ENCODE results near the gene SSH3. TPM values are rescaled to one million over a fixed set of nuclear protein-coding genes. Genes with fewer than 3 reads are reported as not detected.
A peak's percentile ranks its signal among the peaks of the same experiment; 100 is the strongest.

Gene SSH3
- total and polyA plus RNA-seq, 4 experiments from 2014 or later, result 0.79 to 26.3 (median 14.5) TPM

GRCh38 chr11:67306769-67307544 lies 3.6 kb downstream of the SSH3 start:
- no peak for DNase-seq
- intact Hi-C loops (cut with micrococcal nuclease), result no loop called here
- Histone ChIP-seq H3K9me3 (ENCODE audit: control insufficient read depth in 1 of 2, low read length in 2 of 2) (no peaks in the 10 kb centered on the region), H3K27me3 (ENCODE audit: insufficient read depth, low read length) (no peaks in the 10 kb centered on the region), H3K4me1 (ENCODE audit: insufficient read depth, low read length) (peaks cover 29% of the 10 kb centered on the region), H3K4me3 (ENCODE audit: low read length in 2 of 2) (no peak overlapping the region), H3K27ac (ENCODE audit: low read depth, low read length) (no peak overlapping the region), H3K36me3 (ENCODE audit: insufficient read depth, low read length) (no peaks in the 10 kb centered on the region)
- Mint-ChIP-seq H3K4me1 (peaks cover 6 to 37% (median 21%) of the 10 kb centered on the region in 4 donors), H3K27me3 (no peaks in the 10 kb centered on the region), H3K9me3 (no peaks in the 10 kb centered on the region), H3K4me3 (no peak overlapping the region), H3K27ac (no peak overlapping the region), H3K36me3 (peaks cover 0 to 3% of the 10 kb centered on the region in 2 donors)
- ChIA-PET CTCF (ENCODE audit: partially characterized antibody) (no interaction called here), POLR2A (ENCODE audit: partially characterized antibody) (interaction anchor here (1.0 to 14.6 kb wide), 5 partner anchors 10 to 23 kb away, joined by 3 to 196 read pairs (median 3); partner anchors contain the start of gene ANKRD13D)

GRCh38 chr11:67307545-67308001 lies 4.2 kb downstream of the SSH3 start:
- ChIA-PET POLR2A (ENCODE audit: partially characterized antibody) (interaction anchor here (1.1 to 14.6 kb wide), 4 partner anchors 10 to 24 kb away, joined by 3 to 196 read pairs (median 4); partner anchors contain the start of gene ANKRD13D), CTCF (ENCODE audit: partially characterized antibody) (interaction anchor here (1.0 to 1.1 kb wide), 2 partner anchors 30 to 49 kb away, joined by 3 to 4 read pairs; no protein-coding TSS in a partner anchor)
- intact Hi-C loops (cut with micrococcal nuclease), result no loop called here
- Histone ChIP-seq H3K27ac (ENCODE audit: low read depth, low read length) (no peak overlapping the region), H3K4me1 (ENCODE audit: insufficient read depth, low read length) (peaks cover 34% of the 10 kb centered on the region), H3K4me3 (ENCODE audit: low read length in 2 of 2) (no peak overlapping the region), H3K36me3 (ENCODE audit: insufficient read depth, low read length) (no peaks in the 10 kb centered on the region), H3K27me3 (ENCODE audit: insufficient read depth, low read length) (no peaks in the 10 kb centered on the region), H3K9me3 (ENCODE audit: control insufficient read depth in 1 of 2, low read length in 2 of 2) (no peaks in the 10 kb centered on the region)
- Mint-ChIP-seq H3K27me3 (no peaks in the 10 kb centered on the region), H3K4me3 (no peak overlapping the region), H3K27ac (peak overlapping the region in 2 of 7 donors; percentile 4 to 42), H3K4me1 (peaks cover 11 to 39% (median 26%) of the 10 kb centered on the region in 4 donors), H3K36me3 (peaks cover 0 to 2% of the 10 kb centered on the region in 2 donors), H3K9me3 (no peaks in the 10 kb centered on the region)
- DNase-seq, result no peak

- DNase-seq, result no peak
- CTCF ChIA-PET (ENCODE audit: partially characterized antibody), result interaction anchor here (0.8 to 1.2 kb wide), 5 partner anchors 9 to 49 kb away, joined by 3 to 4 read pairs (median 3); no protein-coding TSS in a partner anchor
- Histone ChIP-seq H3K4me1 (ENCODE audit: insufficient read depth, low read length) (peaks cover 36% of the 10 kb centered on the region), H3K4me3 (ENCODE audit: low read length in 2 of 2) (no peak overlapping the region), H3K9me3 (ENCODE audit: control insufficient read depth in 1 of 2, low read length in 2 of 2) (no peaks in the 10 kb centered on the region), H3K27ac (ENCODE audit: low read depth, low read length) (no peak overlapping the region), H3K27me3 (ENCODE audit: insufficient read depth, low read length) (no peaks in the 10 kb centered on the region), H3K36me3 (ENCODE audit: insufficient read depth, low read length) (no peaks in the 10 kb centered on the region)
- Mint-ChIP-seq H3K4me3 (no peak overlapping the region), H3K4me1 (peaks cover 16 to 41% (median 33%) of the 10 kb centered on the region in 4 donors), H3K36me3 (peaks cover 0 to 2% of the 10 kb centered on the region in 2 donors), H3K9me3 (no peaks in the 10 kb centered on the region), H3K27me3 (no peaks in the 10 kb centered on the region), H3K27ac (peak overlapping the region in 1 of 7 donors; percentile 17)
- intact Hi-C loops (cut with micrococcal nuclease), result no loop called here
- POLR2A ChIA-PET (ENCODE audit: partially characterized antibody), result interaction anchor here (0.8 to 14.6 kb wide), 4 partner anchors 12 to 31 kb away, joined by 3 to 196 read pairs (median 4); partner anchors contain the start of gene ANKRD13D
These were observed 4.9 kb downstream of the SSH3 start for GRCh38 chr11:67308031-67308866.

GRCh38 chr11:67309166-67309565 lies 5.8 kb downstream of the SSH3 start:
- POLR2A ChIA-PET (ENCODE audit: partially characterized antibody), result interaction anchor here (0.8 to 14.6 kb wide), 3 partner anchors 19 to 42 kb away, joined by 4 to 358 read pairs (median 196); partner anchors contain the start of genes ANKRD13D and GRK2
- no peaks in the 10 kb centered on the region for H3K9me3 ChIP-seq (ENCODE audit: control insufficient read depth in 1 of 2, low read length in 2 of 2)
- no peak overlapping the region for H3K4me3 ChIP-seq (ENCODE audit: low read length in 2 of 2)
- intact Hi-C loops (cut with micrococcal nuclease), result no loop called here
- H3K4me1 Mint-ChIP-seq, result peaks cover 21 to 48% (median 41%) of the 10 kb centered on the region in 4 donors
- no peaks in the 10 kb centered on the region for H3K9me3 Mint-ChIP-seq
- H3K36me3 Mint-ChIP-seq, result peaks cover 0 to 2% of the 10 kb centered on the region in 2 donors
- H3K27me3 ChIP-seq (ENCODE audit: insufficient read depth, low read length), result no peaks in the 10 kb centered on the region
- no peak for DNase-seq
- H3K4me1 ChIP-seq (ENCODE audit: insufficient read depth, low read length), result peaks cover 41% of the 10 kb centered on the region
- H3K27me3 Mint-ChIP-seq, result no peaks in the 10 kb centered on the region
- H3K4me3 Mint-ChIP-seq, result no peak overlapping the region
- H3K27ac Mint-ChIP-seq, result peak overlapping the region in 4 of 7 donors; percentile 27 to 87 (median 57)
- no peaks in the 10 kb centered on the region for H3K36me3 ChIP-seq (ENCODE audit: insufficient read depth, low read length)
- CTCF ChIA-PET (ENCODE audit: partially characterized antibody), result interaction anchor here (0.8 to 1.2 kb wide), 4 partner anchors 8 to 47 kb away, joined by 3 to 4 read pairs (median 3); no protein-coding TSS in a partner anchor
- H3K27ac ChIP-seq (ENCODE audit: low read depth, low read length), result no peak overlapping the region

- peaks cover 22 to 47% (median 40%) of the 10 kb centered on the region in 4 donors for H3K4me1 Mint-ChIP-seq
These were observed 6.3 kb downstream of the SSH3 start for GRCh38 chr11:67309661-67310061.

GRCh38 chr11:67310246-67311050 lies 7.1 kb downstream of the SSH3 start:
- POLR2A ChIA-PET (ENCODE audit: partially characterized antibody), result interaction anchor here (1.3 to 14.6 kb wide), 5 partner anchors 7 to 43 kb away, joined by 4 to 358 read pairs (median 184); partner anchors contain the start of genes ANKRD13D, GRK2 and SSH3
- H3K27ac Mint-ChIP-seq, result peak overlapping the region in 6 of 7 donors; percentile 42 to 73 (median 53)
- Histone ChIP-seq H3K36me3 (ENCODE audit: insufficient read depth, low read length) (no peaks in the 10 kb centered on the region), H3K4me3 (ENCODE audit: low read length in 2 of 2) (no peak overlapping the region), H3K4me1 (ENCODE audit: insufficient read depth, low read length) (peaks cover 41% of the 10 kb centered on the region), H3K27ac (ENCODE audit: low read depth, low read length) (no peak overlapping the region), H3K27me3 (ENCODE audit: insufficient read depth, low read length) (no peaks in the 10 kb centered on the region), H3K9me3 (ENCODE audit: control insufficient read depth in 1 of 2, low read length in 2 of 2) (no peaks in the 10 kb centered on the region)
- H3K27me3 Mint-ChIP-seq, result no peaks in the 10 kb centered on the region
- peaks cover 22 to 50% (median 39%) of the 10 kb centered on the region in 4 donors for H3K4me1 Mint-ChIP-seq
- peak overlapping the region in 1 of 8 donors; percentile 49 for H3K4me3 Mint-ChIP-seq
- no peaks in the 10 kb centered on the region for H3K36me3 Mint-ChIP-seq
- H3K9me3 Mint-ChIP-seq, result no peaks in the 10 kb centered on the region
- DNase-seq, result no peak
- CTCF ChIA-PET (ENCODE audit: partially characterized antibody), result interaction anchor here (0.9 to 1.4 kb wide), 2 partner anchors 20 to 46 kb away, joined by 4 read pairs; no protein-coding TSS in a partner anchor
- intact Hi-C loops (cut with micrococcal nuclease), result no loop called here

More at GRCh38 chr11:67309661-67310061, 6.3 kb downstream of the SSH3 start:
- ChIA-PET POLR2A (ENCODE audit: partially characterized antibody) (interaction anchor here (13.1 to 14.6 kb wide), 2 partner anchors 19 to 42 kb away, joined by 196 to 358 read pairs; partner anchors contain the start of genes ANKRD13D and GRK2), CTCF (ENCODE audit: partially characterized antibody) (interaction anchor here (0.9 kb wide), 1 partner anchor 46 kb away, joined by 4 read pairs; no protein-coding TSS in a partner anchor)
- peaks cover 0 to under 1% of the 10 kb centered on the region in 2 donors for H3K36me3 Mint-ChIP-seq
- H3K27me3 Mint-ChIP-seq, result no peaks in the 10 kb centered on the region
- Histone ChIP-seq H3K9me3 (ENCODE audit: control insufficient read depth in 1 of 2, low read length in 2 of 2) (no peaks in the 10 kb centered on the region), H3K4me3 (ENCODE audit: low read length in 2 of 2) (no peak overlapping the region), H3K36me3 (ENCODE audit: insufficient read depth, low read length) (no peaks in the 10 kb centered on the region), H3K27me3 (ENCODE audit: insufficient read depth, low read length) (no peaks in the 10 kb centered on the region), H3K27ac (ENCODE audit: low read depth, low read length) (no peak overlapping the region), H3K4me1 (ENCODE audit: insufficient read depth, low read length) (peaks cover 39% of the 10 kb centered on the region)
- H3K4me3 Mint-ChIP-seq, result no peak overlapping the region
- DNase-seq, result no peak
- no peaks in the 10 kb centered on the region for H3K9me3 Mint-ChIP-seq
- peak overlapping the region in 5 of 7 donors; percentile 27 to 87 (median 52) for H3K27ac Mint-ChIP-seq
- intact Hi-C loops (cut with micrococcal nuclease), result no loop called here
